Tibial nerve (tissue), 4 donors: ENCODE data around the gene CTNND2. TPM values are rescaled to one million over a fixed set of nuclear protein-coding genes. Genes with fewer than 3 reads are reported as not detected.

Experiments
- DNase-seq, 2 donors: peaks; one replicate each; pipeline ENCODE4 v3.0.0-alpha.2; 2019; ENCODE audit warnings: low spot score in 2 of 2
- H3K27ac ChIP-seq, 4 donors: fragments of 200-600 bp; sonication (generic) in 3 of 4; one replicate each; pipeline ENCODE4 v1.5.1; 2017 to 2019; ENCODE audit warnings: mild to moderate bottlenecking in 1 of 4
- H3K27me3 ChIP-seq, 2 donors: fragments of 200-600 bp; sonication (generic) in 1 of 2; one replicate each; pipeline versions ENCODE4 v1.5.1 to v1.6.0; 2017 to 2019
- H3K36me3 ChIP-seq, 3 donors: fragments of 200-600 bp; sonication (generic); one replicate each; pipeline ENCODE4 v1.5.1; 2018 to 2019
- H3K4me1 ChIP-seq, 4 donors: fragments of 200-600 bp; sonication (generic) in 3 of 4; one replicate each; pipeline ENCODE4 v1.5.1; 2017 to 2019
- H3K4me3 ChIP-seq, 4 donors: fragments of 200-600 bp; sonication (generic) in 3 of 4; one replicate each; pipeline ENCODE4 v1.5.1; 2017 to 2019; ENCODE audit warnings: mild to moderate bottlenecking in 1 of 4, moderate library complexity in 1 of 4
- H3K9me3 ChIP-seq, 4 donors: fragments of 200-600 bp; sonication (generic) in 3 of 4; one replicate each; pipeline ENCODE4 v1.5.1; 2017 to 2019
- EP300 ChIP-seq, 2 donors: sonication (generic); formaldehyde crosslinking; IDR thresholded peaks; one replicate each; pipeline ENCODE4 v1.6.1; 2017; ENCODE audit warnings: antibody characterized with exemption in 2 of 2, mild to moderate bottlenecking in 1 of 2
- POLR2A ChIP-seq, 2 donors: fragments of 450-650 bp; IDR thresholded peaks; one replicate each; pipeline ENCODE4 v1.6.1; 2017; ENCODE audit warnings: antibody characterized with exemption in 2 of 2, mild to moderate bottlenecking in 2 of 2, moderate library complexity in 2 of 2
- WGBS, 2 donors: methylation state at CpG; one replicate each; pipeline ENCODE4 v1.1.5; 2018; 5-methylcytosine and 5-hydroxymethylcytosine counted together
- total RNA-seq, 4 donors: library from RNA; depleted of rRNA; stranded (reverse); fragments of >200 nt; gene quantifications; one replicate each; pipeline ENCODE4 v1.1.0, GENCODE V29; 2016
- TF ChIP-seq, protein P1 (sequence below), 5 experiments: fragments of 200-600 bp in 3 of 5; fragments of 450-650 bp in 2 of 5; sonication (generic) in 3 of 5; IDR thresholded peaks; one replicate each; pipeline ENCODE4 v1.5.1; 2016 to 2019; ENCODE audit warnings: antibody characterized with exemption in 5 of 5, mild to moderate bottlenecking in 3 of 5, moderate library complexity in 2 of 5

Gene CTNND2
- total RNA-seq, 4 donors from 2014 or later = 1.5 to 5.7 (median 2.5) TPM; not detected in 1

GRCh38 chr5:11258001-11258400, 646.2 kb downstream of the CTNND2 start:
- H3K4me1 ChIP-seq = no peaks in the 10 kb centered on the region
- no peak for DNase-seq
- H3K4me3 ChIP-seq = no peak overlapping the region
- 84 to 96% methylated on average over 5 of the region's 5 CpGs for WGBS, 2 donors
- no peak overlapping the region for H3K27ac ChIP-seq
- H3K9me3 ChIP-seq = no peaks in the 10 kb centered on the region
- TF ChIP-seq POLR2A (IDR thresholded peaks at IDR 0.05) (no peak), EP300 (IDR thresholded peaks at IDR 0.05) (no peak)
- TF ChIP-seq, protein P1, sequence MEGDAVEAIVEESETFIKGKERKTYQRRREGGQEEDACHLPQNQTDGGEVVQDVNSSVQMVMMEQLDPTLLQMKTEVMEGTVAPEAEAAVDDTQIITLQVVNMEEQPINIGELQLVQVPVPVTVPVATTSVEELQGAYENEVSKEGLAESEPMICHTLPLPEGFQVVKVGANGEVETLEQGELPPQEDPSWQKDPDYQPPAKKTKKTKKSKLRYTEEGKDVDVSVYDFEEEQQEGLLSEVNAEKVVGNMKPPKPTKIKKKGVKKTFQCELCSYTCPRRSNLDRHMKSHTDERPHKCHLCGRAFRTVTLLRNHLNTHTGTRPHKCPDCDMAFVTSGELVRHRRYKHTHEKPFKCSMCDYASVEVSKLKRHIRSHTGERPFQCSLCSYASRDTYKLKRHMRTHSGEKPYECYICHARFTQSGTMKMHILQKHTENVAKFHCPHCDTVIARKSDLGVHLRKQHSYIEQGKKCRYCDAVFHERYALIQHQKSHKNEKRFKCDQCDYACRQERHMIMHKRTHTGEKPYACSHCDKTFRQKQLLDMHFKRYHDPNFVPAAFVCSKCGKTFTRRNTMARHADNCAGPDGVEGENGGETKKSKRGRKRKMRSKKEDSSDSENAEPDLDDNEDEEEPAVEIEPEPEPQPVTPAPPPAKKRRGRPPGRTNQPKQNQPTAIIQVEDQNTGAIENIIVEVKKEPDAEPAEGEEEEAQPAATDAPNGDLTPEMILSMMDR (IDR thresholded peaks at IDR 0.05) = no peak
- no peaks in the 10 kb centered on the region for H3K27me3 ChIP-seq
- H3K36me3 ChIP-seq = no peaks in the 10 kb centered on the region

- TF ChIP-seq, protein P1 (IDR thresholded peaks at IDR 0.05) = no peak
- TF ChIP-seq EP300 (IDR thresholded peaks at IDR 0.05) = no peak
- TF ChIP-seq POLR2A (IDR thresholded peaks at IDR 0.05) = no peak
- Histone ChIP-seq H3K4me3 (no peak overlapping the region), H3K36me3 (no peaks in the 10 kb centered on the region), H3K27me3 (no peaks in the 10 kb centered on the region), H3K9me3 (no peaks in the 10 kb centered on the region), H3K4me1 (no peaks in the 10 kb centered on the region), H3K27ac (no peak overlapping the region)
- no peak for DNase-seq
These were observed 651.7 kb downstream of the CTNND2 start for GRCh38 chr5:11252523-11252922.

GRCh38 chr5:11252075-11252474, 652.2 kb downstream of the CTNND2 start:
- H3K27me3 ChIP-seq = no peaks in the 10 kb centered on the region
- no peak overlapping the region for H3K27ac ChIP-seq
- DNase-seq = no peak
- H3K4me3 ChIP-seq = no peak overlapping the region
- no peaks in the 10 kb centered on the region for H3K4me1 ChIP-seq
- H3K36me3 ChIP-seq = no peaks in the 10 kb centered on the region
- TF ChIP-seq EP300 (IDR thresholded peaks at IDR 0.05) = no peak
- TF ChIP-seq POLR2A (IDR thresholded peaks at IDR 0.05) = no peak
- TF ChIP-seq, protein P1 (IDR thresholded peaks at IDR 0.05) = no peak
- 21 to 50% methylated on average over 1 of the region's 1 CpG for WGBS, 2 donors
- H3K9me3 ChIP-seq = no peaks in the 10 kb centered on the region

- no peak overlapping the region for H3K27ac ChIP-seq
- no peak overlapping the region for H3K4me3 ChIP-seq
- no peak for DNase-seq
- no peaks in the 10 kb centered on the region for H3K4me1 ChIP-seq
- no peaks in the 10 kb centered on the region for H3K36me3 ChIP-seq
- TF ChIP-seq, protein P1 (IDR thresholded peaks at IDR 0.05) = no peak
- TF ChIP-seq EP300 (IDR thresholded peaks at IDR 0.05) (no peak), POLR2A (IDR thresholded peaks at IDR 0.05) (no peak)
- WGBS, 2 donors = 52 to 60% methylated on average over 6 of the region's 6 CpGs
- no peaks in the 10 kb centered on the region for H3K27me3 ChIP-seq
- no peaks in the 10 kb centered on the region for H3K9me3 ChIP-seq
These were observed 653.0 kb downstream of the CTNND2 start for GRCh38 chr5:11251247-11251646.

- TF ChIP-seq EP300 (IDR thresholded peaks at IDR 0.05) (no peak), POLR2A (IDR thresholded peaks at IDR 0.05) (no peak)
- TF ChIP-seq, protein P1 (IDR thresholded peaks at IDR 0.05) = no peak
- 83 to 86% methylated on average over 4 of the region's 4 CpGs for WGBS, 2 donors
These were observed 655.3 kb downstream of the CTNND2 start for GRCh38 chr5:11248966-11249365.

More at GRCh38 chr5:11248966-11249365, 655.3 kb downstream of the CTNND2 start:
- Histone ChIP-seq H3K4me1 (no peaks in the 10 kb centered on the region), H3K27ac (no peak overlapping the region), H3K36me3 (no peaks in the 10 kb centered on the region), H3K27me3 (no peaks in the 10 kb centered on the region), H3K9me3 (no peaks in the 10 kb centered on the region), H3K4me3 (no peak overlapping the region)
- no peak for DNase-seq
